NOMO-1 treated with DMSO at 0.1 percent for 48 hours (cell line): ENCODE measurements around the gene ABHD17A.

Experiments used
- DNase-seq: peaks from one replicate; lab custom pipeline; 2025; ENCODE audit not compliant: unreplicated experiment; lab: John Stamatoyannopoulos, UW

Gene ABHD17A

DNA sequence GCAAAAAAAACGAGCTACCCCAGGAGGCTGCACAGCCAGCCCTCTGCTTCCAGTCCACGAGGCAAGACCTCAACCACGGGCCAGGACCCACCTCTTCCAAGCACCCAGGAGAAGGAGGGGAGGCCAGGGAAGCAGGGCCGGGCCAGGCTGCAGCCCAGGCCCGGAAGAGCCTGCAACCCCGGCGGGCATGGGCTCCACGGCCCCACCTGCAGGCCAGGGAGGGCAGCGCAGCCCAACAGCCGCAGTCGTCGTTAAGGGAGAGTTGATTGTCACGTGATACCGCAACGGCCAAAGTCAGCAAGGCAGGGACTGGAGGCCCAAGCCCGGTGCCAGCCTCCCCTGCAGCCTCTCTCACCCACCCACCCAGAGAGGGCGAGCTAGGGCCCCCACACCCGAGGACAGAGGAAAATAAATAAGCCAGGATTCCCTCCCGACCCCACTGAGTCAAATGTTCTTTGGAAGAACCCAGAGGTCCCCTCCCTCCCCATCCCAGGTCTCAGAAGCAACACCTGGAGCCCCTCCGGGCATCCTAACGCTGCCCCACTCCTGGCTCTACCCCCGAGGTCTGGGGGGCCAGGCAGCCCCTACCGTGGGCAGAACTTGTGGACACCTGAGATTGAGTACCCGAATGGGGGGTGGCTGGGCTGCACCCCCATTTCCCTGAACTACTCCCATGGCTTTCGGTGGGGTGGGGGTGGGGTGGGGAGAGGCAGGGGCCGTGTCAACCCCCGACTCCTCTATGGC lies 31.8 kb downstream of the ABHD17A start:
- DNase-seq: peak; percentile 86

GRCh38 chr19:1852581-1853128 lies 32.6 kb downstream of the ABHD17A start:
- DNase-seq: no peak

DNA sequence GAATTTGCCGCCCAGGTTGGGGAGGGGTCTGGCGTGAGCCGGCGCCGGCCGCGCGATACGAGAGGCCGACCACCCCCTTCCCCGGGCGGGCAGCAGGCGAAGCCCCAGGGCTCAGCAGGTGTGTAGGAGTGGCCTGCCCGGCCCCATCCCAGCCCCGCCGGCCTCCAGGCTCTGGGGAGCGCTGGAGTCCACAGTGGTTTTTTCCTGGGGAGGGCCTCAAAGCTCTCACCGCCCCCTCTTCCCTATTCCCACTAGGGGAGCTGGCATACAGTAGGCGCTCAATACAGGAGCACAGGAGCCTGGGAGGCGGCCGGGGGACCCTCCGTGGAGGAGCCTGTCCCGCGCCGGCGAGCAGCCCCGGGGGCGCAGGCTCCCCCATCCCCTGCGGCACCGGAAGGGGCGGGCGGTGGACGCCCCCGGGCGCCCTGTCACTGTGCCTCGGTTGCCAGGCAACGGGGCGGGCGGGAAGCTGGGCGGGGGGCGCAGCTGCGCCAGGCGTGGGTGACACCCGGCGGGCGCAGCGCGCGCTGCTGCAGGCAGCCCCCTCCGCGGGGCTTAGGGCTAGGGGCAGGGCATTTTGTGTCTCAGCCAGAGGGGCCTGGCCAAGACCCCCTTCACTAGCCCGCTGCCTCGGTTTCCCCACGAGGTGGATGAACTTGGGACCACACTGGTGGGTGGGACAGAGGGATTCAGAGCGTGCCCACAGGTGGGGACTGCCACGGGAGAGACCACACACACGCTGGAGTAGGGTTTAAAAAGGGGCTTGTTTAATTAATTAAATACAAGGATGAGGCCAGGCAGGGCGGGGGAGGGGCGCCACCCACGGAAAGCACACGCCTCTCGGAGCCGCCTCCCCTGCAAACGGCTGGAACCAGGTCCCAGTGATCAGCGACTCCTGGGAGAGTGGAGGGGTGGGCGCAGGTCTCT lies 33.4 kb downstream of the ABHD17A start:
- no peak for DNase-seq

DNA sequence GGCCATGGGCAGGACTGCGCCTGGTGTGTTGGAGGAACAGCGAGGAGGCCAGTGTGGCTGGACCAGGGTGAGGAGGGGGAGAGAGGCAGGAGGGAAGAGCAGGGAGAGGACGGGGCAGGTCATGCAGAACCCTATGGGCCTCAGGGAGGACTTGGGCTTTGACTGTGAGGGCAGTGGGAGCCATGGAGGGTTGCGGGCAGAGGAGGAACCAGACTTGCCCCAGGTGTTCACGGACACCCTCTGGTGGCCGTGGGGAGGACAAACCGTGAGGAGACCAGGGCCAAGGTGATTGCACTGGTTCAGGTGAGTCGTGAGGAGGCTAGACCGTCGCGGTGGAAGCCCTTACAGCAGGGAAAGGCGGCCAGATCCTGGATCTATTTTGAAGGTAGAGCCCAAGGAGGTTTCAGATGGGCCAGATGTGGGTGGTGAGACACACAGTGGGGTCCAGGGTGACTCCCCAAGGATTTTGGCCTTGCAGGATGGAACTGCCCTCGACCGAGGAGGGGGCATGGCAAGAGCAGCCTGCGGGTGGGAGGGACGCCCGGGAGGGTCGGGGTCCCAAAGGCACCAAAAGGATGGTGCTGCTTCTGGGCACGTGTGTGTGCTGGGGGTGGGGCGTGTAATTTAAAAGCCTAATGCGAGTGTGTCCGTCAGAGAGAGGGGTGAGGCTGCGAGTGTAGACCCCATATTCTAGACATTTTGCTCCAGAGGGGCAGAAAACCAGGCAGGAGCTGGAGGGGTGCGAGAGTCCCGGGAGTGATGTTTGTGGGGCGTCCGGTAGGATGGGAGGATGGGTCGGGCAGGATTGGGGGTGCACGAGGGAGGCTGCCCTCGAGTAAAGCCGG lies 34.3 kb downstream of the ABHD17A start:
- no peak for DNase-seq

- DNase-seq: no peak
Observed at GRCh38 chr19:1849886-1850398, 35.4 kb downstream of the ABHD17A start.

DNA sequence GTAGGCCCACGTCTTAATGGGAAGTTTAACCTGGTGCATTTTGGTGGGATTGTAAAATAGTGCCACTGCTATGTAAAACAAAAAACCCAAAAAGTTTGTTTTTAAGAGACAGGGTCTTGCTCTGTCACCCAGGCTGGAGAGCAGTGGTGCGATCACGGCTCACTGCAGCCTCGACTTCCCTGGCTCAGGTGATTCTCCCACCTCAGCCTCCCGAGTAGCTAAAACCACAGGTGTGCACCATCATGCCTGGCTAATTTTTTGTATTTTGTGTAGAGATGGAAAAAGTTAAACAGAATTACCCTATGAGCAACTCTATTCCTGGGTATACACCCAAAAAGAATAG lies 36.2 kb downstream of the ABHD17A start:
- no peak for DNase-seq

DNA sequence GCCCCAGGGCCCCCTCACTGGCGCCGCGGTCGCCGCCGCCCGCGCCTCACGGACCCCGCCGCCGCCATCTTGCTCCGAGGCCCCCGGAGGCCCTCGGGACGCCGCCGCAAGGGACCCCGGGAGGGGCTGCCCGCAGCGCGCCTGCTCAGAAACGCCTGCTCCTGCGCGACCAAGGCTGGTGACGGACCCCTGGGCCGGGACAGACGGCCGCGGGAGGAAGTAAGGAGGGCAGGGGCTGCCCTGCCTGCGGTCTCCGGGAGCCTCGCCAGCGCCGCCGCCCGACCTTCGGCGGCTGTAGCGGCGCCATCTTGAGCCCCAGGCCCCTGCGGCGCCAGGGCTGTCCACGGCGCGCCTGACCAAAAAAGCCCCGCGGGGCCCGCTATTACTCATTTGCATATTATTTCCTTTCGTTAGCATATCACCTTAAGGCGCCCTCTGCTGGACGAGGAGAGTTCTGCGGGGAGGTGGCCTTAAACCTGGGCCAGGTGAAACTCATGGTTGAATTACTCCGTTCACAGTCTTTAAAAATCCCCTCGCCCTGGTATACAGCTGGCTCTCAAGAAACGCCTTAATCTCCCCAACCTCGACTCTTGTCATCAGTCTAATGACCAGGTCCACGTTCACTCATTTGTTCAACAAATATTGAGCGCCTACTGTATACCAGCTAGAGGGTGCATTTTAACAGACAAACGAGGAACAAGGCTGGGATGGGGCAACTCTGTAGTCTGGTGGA lies 36.7 kb downstream of the ABHD17A start, which contains the start of gene REXO1:
Gene REXO1 (minus strand): TSS at position 85 of the 733 bp plus-strand sequence. CDS start 125 bp downstream, outside the sequence.
- DNase-seq: peak; percentile 87

GRCh38 chr19:1847684-1848398 lies 37.5 kb downstream of the ABHD17A start:
- peak; percentile 25 for DNase-seq

GRCh38 chr19:1847348-1847683 lies 38.0 kb downstream of the ABHD17A start:
- DNase-seq: no peak

- DNase-seq: no peak
Observed at GRCh38 chr19:1846517-1847204, 38.6 kb downstream of the ABHD17A start.

- no peak for DNase-seq
Observed at GRCh38 chr19:1845642-1846041, 39.7 kb downstream of the ABHD17A start.

GRCh38 chr19:1845125-1845515 lies 40.2 kb downstream of the ABHD17A start:
- DNase-seq: no peak

GRCh38 chr19:1844513-1845124 lies 40.7 kb downstream of the ABHD17A start:
- DNase-seq: no peak

DNA sequence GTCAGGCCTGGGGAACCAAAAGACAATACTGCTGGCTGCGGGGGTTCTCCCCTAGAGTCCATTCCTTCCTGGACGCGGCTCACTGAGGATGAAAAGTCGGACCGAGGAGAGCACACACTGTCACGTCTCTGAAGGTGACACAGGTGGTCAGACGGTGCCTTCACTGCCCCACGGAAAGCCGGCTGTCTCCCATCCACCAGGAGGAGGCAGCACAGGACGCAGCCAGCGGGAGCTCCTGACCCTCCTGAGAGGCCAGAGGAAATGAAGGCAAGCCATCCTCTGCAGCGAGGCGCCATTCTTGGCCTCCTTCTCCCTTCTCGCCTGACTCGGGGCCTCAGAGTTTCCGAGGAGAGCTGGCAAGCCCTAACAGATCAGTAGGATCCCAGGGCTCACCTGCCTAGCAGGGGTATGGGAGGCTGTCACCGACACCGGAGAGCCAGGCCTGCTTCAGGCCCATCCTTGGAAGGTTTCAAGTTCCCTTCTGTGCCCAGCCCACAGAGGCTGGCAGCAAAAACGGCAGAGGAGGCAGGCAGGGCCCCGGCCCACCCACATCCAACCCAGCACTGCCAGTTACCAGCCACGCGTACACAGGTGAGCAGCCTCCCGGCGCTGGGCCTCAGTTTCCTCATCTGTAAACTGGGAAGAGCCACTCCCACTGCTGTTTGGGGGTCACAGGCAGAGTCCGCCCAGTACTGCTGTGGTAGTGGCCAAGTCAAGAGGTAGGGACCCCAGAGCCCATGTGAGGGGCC lies 41.5 kb downstream of the ABHD17A start:
- DNase-seq: no peak

- DNase-seq: no peak
Observed at GRCh38 chr19:1843116-1843515, 42.2 kb downstream of the ABHD17A start.

DNA sequence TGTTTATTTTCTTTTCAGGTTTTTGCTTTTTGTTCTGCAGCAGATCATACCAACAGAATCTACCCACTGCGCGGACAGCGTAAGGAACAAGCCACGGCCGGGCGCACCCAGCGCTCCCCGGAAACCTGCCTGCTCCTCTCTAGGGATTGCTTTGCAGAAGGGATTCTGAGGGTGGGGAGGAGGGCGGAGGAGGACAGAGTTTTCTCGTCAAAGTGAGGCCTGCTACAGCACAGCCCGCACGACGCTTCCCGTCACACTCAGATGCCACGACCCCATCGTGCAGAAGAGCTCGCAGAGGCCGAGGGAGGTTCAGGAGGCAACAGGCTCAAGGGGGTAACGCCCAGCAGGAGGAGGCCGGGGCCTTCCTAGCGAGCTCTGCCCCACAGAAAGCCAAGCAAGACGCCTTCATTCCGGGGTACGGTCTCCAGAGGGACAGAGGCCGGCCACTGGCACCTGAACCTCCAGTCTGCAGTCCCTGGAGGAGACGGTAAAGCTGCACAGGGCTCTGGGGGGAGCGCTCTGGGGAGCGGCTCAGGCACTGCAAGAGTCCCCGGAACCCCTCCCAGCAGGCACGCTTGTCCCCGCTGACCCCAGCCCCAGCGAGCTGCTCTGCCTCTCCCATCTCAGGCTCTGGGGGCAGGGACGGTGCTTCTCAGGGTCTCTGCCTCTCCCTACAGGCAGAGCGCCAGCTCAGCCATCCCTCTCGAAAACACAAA lies 43.9 kb downstream of the ABHD17A start:
- no peak for DNase-seq

GRCh38 chr19:1840541-1841115 lies 44.7 kb downstream of the ABHD17A start:
- DNase-seq: no peak
